ENCODE data around the gene FILIP1L. TPM values are rescaled to one million over a fixed set of nuclear protein-coding genes. Genes with fewer than 3 reads are reported as not detected.

FILIP1L gene
- total RNA-seq, 2 donors from 2014 or later: 97.0 to 112 TPM

DNA sequence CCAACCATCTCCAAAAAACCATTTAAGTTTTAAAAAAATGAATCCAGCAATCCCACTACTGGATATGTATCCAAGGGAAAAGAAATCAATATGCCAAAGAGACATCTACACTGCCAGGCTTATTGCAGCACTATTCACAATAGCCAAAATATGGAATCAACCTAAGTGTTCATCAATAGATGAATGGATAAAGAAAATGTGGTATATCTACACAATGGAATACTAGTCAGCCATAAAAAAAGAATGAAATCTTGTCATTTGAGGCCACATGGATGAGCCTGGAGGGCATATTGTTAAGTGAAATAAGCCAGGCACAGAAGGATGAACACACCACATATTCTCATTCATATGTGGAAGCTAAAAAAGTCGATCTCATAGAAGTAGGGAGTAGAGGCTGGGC, 136.1 kb downstream of the FILIP1L start:
- no peaks in the 10 kb centered on the region for H3K9me3 ChIP-seq
- no peaks in the 10 kb centered on the region for H3K36me3 ChIP-seq
- H3K4me3 ChIP-seq: no peak overlapping the region
- DNase-seq (ENCODE audit: low spot score): no peak
- TF ChIP-seq, protein P1, sequence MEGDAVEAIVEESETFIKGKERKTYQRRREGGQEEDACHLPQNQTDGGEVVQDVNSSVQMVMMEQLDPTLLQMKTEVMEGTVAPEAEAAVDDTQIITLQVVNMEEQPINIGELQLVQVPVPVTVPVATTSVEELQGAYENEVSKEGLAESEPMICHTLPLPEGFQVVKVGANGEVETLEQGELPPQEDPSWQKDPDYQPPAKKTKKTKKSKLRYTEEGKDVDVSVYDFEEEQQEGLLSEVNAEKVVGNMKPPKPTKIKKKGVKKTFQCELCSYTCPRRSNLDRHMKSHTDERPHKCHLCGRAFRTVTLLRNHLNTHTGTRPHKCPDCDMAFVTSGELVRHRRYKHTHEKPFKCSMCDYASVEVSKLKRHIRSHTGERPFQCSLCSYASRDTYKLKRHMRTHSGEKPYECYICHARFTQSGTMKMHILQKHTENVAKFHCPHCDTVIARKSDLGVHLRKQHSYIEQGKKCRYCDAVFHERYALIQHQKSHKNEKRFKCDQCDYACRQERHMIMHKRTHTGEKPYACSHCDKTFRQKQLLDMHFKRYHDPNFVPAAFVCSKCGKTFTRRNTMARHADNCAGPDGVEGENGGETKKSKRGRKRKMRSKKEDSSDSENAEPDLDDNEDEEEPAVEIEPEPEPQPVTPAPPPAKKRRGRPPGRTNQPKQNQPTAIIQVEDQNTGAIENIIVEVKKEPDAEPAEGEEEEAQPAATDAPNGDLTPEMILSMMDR (IDR thresholded peaks at IDR 0.05): no peak
- no peak overlapping the region for H3K27ac ChIP-seq
- H3K27me3 ChIP-seq: no peaks in the 10 kb centered on the region
- no peaks in the 10 kb centered on the region for H3K4me1 ChIP-seq

DNA sequence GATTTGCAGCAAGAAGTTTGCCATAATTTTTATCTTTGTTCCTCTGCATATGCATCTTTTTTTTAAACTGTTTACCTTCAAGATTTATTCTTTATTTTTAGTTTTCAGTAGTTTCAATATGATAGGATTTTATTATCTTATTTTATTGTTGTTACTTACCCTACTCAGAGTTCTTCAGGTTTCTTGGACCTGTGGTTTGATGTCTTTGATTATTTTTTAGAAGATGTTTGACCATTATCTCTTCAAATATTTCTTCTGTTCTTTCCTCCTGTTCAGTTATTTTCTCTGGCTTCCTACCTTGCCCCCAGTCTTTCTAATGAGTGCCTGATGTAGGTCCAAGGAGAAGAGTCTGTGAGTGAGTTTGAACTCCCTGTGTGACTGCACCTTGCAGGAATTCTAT, 137.7 kb downstream of the FILIP1L start:
- TF ChIP-seq, protein P1 (IDR thresholded peaks at IDR 0.05): no peak
- Histone ChIP-seq H3K9me3 (no peaks in the 10 kb centered on the region), H3K27me3 (no peaks in the 10 kb centered on the region), H3K4me1 (no peaks in the 10 kb centered on the region), H3K4me3 (no peak overlapping the region), H3K36me3 (no peaks in the 10 kb centered on the region), H3K27ac (no peak overlapping the region)
- DNase-seq (ENCODE audit: low spot score): no peak

DNA sequence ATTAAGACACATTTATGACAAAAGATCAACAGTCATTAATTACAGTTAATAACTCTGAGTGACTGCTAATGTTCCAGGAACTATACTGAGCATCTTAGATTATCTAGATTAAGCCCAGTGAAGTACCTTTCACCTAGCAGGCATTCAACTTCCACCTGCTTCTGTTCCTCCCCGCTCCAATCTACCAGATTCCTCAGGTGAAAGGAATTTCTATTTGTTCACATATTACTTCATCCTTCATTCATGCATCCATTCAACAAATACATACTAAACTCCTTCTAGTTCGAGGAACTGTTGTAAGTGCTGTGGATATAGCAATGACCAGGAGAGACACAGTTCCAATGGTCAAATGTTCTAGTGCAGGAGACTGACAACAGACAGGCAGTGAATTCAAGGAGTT, 139.3 kb downstream of the FILIP1L start:
- DNase-seq (ENCODE audit: low spot score): no peak
- H3K4me3 ChIP-seq: no peak overlapping the region
- TF ChIP-seq, protein P1 (IDR thresholded peaks at IDR 0.05): no peak
- no peaks in the 10 kb centered on the region for H3K4me1 ChIP-seq
- no peak overlapping the region for H3K27ac ChIP-seq
- no peaks in the 10 kb centered on the region for H3K27me3 ChIP-seq
- no peaks in the 10 kb centered on the region for H3K9me3 ChIP-seq
- H3K36me3 ChIP-seq: no peaks in the 10 kb centered on the region

DNA sequence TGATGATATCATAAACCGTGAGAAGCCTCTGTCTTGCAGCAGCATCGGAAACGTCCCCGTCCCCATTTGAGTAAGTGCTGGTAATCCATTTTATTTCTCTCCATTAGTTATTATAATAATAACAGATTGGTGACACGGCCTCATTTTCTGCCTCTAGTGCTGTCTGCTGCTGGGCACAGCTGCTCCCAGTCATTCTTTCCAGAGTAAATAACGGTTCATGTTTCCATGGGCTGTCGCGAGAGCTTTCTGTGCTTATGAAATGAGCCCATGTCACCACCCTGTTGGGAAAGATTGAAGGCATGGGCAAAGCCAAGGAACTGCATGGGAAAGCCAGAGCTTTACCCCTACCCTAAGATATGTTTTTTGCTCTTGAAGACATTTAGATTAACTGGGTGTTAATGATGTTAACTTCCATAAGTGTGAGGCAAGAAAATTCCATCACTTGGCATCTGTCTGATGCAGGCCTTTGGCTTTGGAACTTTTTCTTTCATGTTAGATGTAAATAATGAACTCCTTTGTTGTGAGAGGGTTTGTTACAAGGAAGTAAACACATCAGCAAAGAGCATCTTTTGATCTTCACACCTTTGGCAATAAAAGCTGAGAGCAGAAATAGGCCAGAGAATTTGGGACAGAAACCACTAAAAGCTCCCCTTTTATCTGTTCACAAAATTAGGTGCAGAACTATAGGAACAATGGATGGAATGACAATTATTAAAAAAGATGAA, 141.8 kb downstream of the FILIP1L start:
- Histone ChIP-seq H3K4me1 (peaks cover 0 to 1% of the 10 kb centered on the region in 2 donors), H3K27me3 (no peaks in the 10 kb centered on the region)

DNA sequence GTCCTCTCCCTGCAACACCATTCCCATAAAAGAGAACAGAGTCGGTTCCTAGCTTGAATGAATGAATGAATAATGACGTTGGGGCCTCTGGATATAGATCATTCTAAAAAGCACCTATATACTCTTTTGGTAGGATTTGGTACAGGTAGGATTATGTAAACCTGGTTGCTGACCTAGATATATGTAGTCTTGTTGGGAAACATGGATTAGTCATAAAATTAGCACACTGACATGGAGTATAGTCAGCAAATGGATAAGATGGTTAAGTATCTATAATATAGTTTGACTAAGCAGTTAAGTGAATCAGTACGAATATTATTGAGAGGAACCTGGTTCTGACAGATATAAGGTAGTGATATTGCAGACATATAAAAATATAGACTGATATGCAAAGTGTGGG, 142.5 kb downstream of the FILIP1L start:
- Histone ChIP-seq H3K27ac (no peak overlapping the region), H3K9me3 (no peaks in the 10 kb centered on the region), H3K27me3 (no peaks in the 10 kb centered on the region), H3K4me3 (no peak overlapping the region), H3K36me3 (no peaks in the 10 kb centered on the region), H3K4me1 (peaks cover 0 to 9% of the 10 kb centered on the region in 2 donors)
- DNase-seq (ENCODE audit: low spot score): no peak
- TF ChIP-seq, protein P1 (IDR thresholded peaks at IDR 0.05): no peak

More for the DNA sequence above, 141.8 kb downstream of the FILIP1L start:
- Histone ChIP-seq H3K36me3 (no peaks in the 10 kb centered on the region), H3K4me3 (no peak overlapping the region), H3K27ac (no peak overlapping the region), H3K9me3 (no peaks in the 10 kb centered on the region)
- TF ChIP-seq, protein P1 (IDR thresholded peaks at IDR 0.05): no peak
- DNase-seq (ENCODE audit: low spot score): no peak

DNA sequence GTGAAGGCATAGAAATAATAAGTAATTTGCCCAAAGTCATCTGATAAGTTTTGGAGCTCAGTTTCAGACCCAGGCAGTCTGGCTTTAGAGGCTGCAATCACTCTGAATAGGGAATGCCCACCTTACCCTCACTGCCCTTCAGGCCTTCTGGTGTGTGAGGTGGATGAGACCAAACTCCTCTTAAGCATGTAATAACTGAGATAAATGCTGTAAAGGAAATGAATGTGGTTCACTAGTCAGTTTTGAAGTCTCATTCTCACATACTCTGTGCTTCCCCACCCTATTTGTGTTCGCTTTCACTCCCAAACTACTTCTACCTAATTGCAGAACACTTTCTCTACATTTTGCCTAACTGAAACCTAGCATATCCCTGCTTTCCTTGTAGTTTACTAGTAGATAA, 144.1 kb downstream of the FILIP1L start:
- H3K27ac ChIP-seq: no peak overlapping the region
- no peak for DNase-seq (ENCODE audit: low spot score)

More for the DNA sequence above, 144.1 kb downstream of the FILIP1L start:
- Histone ChIP-seq H3K36me3 (no peaks in the 10 kb centered on the region), H3K4me1 (peaks cover 0 to 24% of the 10 kb centered on the region in 2 donors), H3K4me3 (no peak overlapping the region), H3K9me3 (no peaks in the 10 kb centered on the region), H3K27me3 (no peaks in the 10 kb centered on the region)
- TF ChIP-seq, protein P1 (IDR thresholded peaks at IDR 0.05): no peak

Measured in right atrium auricular region (tissue), 2 donors.